Loucy (cell line): ENCODE data around the gene BCL3.

Experiments
- H2AFZ ChIP-seq: fragments of 200-600 bp; sonication (generic); 2 replicates; pipeline ENCODE4 v1.6.0; 2016; ENCODE audit warnings: antibody characterized with exemption, mild to moderate bottlenecking, low read length, moderate library complexity
- H3F3A ChIP-seq: fragments of 200-600 bp; 2 replicates; pipeline ENCODE4 v1.6.0; 2016; ENCODE audit warnings: antibody characterized with exemption, low read depth, mild to moderate bottlenecking
- H3K27me3 ChIP-seq: fragments of 200-600 bp; sonication (generic); 2 replicates; pipeline ENCODE4 v1.6.1; 2014; ENCODE audit warnings: low read length, mild to moderate bottlenecking; ENCODE audit not compliant: insufficient read depth, poor library complexity, severe bottlenecking
- H3K36me3 ChIP-seq: fragments of 200-600 bp; sonication (generic); 2 replicates; pipeline ENCODE4 v1.6.1; 2016; ENCODE audit warnings: low read length; ENCODE audit not compliant: insufficient read depth
- H3K4me1 ChIP-seq: fragments of 200-600 bp; sonication (generic); 2 replicates; pipeline ENCODE4 v1.5.1; 2014; ENCODE audit warnings: low read length, mild to moderate bottlenecking; ENCODE audit not compliant: insufficient read depth, poor library complexity, severe bottlenecking
- H3K4me2 ChIP-seq: fragments of 200-600 bp; sonication (generic); 2 replicates; pipeline ENCODE4 v1.6.0; 2014; ENCODE audit warnings: antibody characterized with exemption, low read length, low read depth, mild to moderate bottlenecking; ENCODE audit not compliant: poor library complexity, severe bottlenecking
- H3K4me3 ChIP-seq: fragments of 200-600 bp; sonication (generic); 2 replicates; pipeline ENCODE4 v1.5.1; 2014; ENCODE audit warnings: low read length, mild to moderate bottlenecking, mixed read lengths; ENCODE audit not compliant: poor library complexity, severe bottlenecking
- H3K79me2 ChIP-seq: fragments of 200-600 bp; sonication (generic); 2 replicates; pipeline ENCODE4 v1.6.1; 2014; ENCODE audit warnings: low read length; ENCODE audit not compliant: insufficient read depth
- H3K9ac ChIP-seq: fragments of 200-600 bp; sonication (generic); 2 replicates; pipeline ENCODE4 v1.6.0; 2014; ENCODE audit warnings: mild to moderate bottlenecking, low read depth, low read length, moderate library complexity; ENCODE audit not compliant: poor library complexity, severe bottlenecking
- H3K9me2 ChIP-seq: fragments of 200-600 bp; sonication (generic); replicated peaks from 2 replicates; pipeline ENCODE4 v1.6.1; 2016; ENCODE audit warnings: low read depth, low read length, mixed read lengths
- H3K9me3 ChIP-seq: fragments of 200-600 bp; sonication (generic); 2 replicates; pipeline ENCODE4 v1.6.1; 2014; ENCODE audit warnings: mild to moderate bottlenecking, antibody characterized with exemption, low read length, low read depth; ENCODE audit not compliant: insufficient read depth
- H4K20me1 ChIP-seq: fragments of 200-600 bp; sonication (generic); 2 replicates; pipeline ENCODE4 v1.6.0; 2014; ENCODE audit warnings: antibody characterized with exemption, low read length, mild to moderate bottlenecking; ENCODE audit not compliant: insufficient read depth, poor library complexity, severe bottlenecking
- EZH2phosphoT487 ChIP-seq: fragments of 200-600 bp; IDR thresholded peaks from 2 replicates; pipeline ENCODE4 v1.6.1; 2018; ENCODE audit warnings: antibody characterized with exemption, mild to moderate bottlenecking, moderate library complexity, borderline replicate concordance
- TF ChIP-seq, protein P1 (sequence below): fragments of 200-600 bp; sonication (generic); conservative IDR thresholded peaks from 2 replicates; pipeline ENCODE4 v1.5.1; 2014; ENCODE audit warnings: mild to moderate bottlenecking, antibody characterized with exemption, low read length

The BCL3 gene

GRCh38 chr19:44772959-44773358 is 24.5 kb downstream of the BCL3 start:
- Histone ChIP-seq H3K4me1 (peaks cover 6% of the 10 kb centered on the region), H3K79me2 (no peaks in the 10 kb centered on the region), H3K9me2 (no peaks in the 10 kb centered on the region), H3K4me3 (no peak overlapping the region), H3K36me3 (no peaks in the 10 kb centered on the region), H3K9ac (no peak overlapping the region), H4K20me1 (no peaks in the 10 kb centered on the region), H3F3A (no peaks in the 10 kb centered on the region), H3K27me3 (no peaks in the 10 kb centered on the region), H3K9me3 (no peaks in the 10 kb centered on the region), H3K4me2 (no peak overlapping the region), H2AFZ (no peak overlapping the region)
- TF ChIP-seq EZH2phosphoT487 = no peak
- TF ChIP-seq, protein P1, sequence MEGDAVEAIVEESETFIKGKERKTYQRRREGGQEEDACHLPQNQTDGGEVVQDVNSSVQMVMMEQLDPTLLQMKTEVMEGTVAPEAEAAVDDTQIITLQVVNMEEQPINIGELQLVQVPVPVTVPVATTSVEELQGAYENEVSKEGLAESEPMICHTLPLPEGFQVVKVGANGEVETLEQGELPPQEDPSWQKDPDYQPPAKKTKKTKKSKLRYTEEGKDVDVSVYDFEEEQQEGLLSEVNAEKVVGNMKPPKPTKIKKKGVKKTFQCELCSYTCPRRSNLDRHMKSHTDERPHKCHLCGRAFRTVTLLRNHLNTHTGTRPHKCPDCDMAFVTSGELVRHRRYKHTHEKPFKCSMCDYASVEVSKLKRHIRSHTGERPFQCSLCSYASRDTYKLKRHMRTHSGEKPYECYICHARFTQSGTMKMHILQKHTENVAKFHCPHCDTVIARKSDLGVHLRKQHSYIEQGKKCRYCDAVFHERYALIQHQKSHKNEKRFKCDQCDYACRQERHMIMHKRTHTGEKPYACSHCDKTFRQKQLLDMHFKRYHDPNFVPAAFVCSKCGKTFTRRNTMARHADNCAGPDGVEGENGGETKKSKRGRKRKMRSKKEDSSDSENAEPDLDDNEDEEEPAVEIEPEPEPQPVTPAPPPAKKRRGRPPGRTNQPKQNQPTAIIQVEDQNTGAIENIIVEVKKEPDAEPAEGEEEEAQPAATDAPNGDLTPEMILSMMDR = no peak

- Histone ChIP-seq H3K79me2 (no peaks in the 10 kb centered on the region), H3K9ac (no peak overlapping the region), H3K36me3 (no peaks in the 10 kb centered on the region), H3K4me2 (no peak overlapping the region), H4K20me1 (no peaks in the 10 kb centered on the region), H3K9me2 (no peaks in the 10 kb centered on the region), H3K4me3 (no peak overlapping the region), H2AFZ (no peak overlapping the region), H3K27me3 (no peaks in the 10 kb centered on the region), H3F3A (no peaks in the 10 kb centered on the region), H3K4me1 (no peaks in the 10 kb centered on the region), H3K9me3 (no peaks in the 10 kb centered on the region)
- TF ChIP-seq, protein P1 = no peak
- no peak for TF ChIP-seq EZH2phosphoT487
Observed at GRCh38 chr19:44775676-44776240, 27.2 kb downstream of the BCL3 start.

GRCh38 chr19:44776402-44777096 is 28.0 kb downstream of the BCL3 start:
- H3K4me1 ChIP-seq = no peaks in the 10 kb centered on the region
- H3K36me3 ChIP-seq = no peaks in the 10 kb centered on the region
- H3K9ac ChIP-seq = no peak overlapping the region
- no peaks in the 10 kb centered on the region for H3K9me3 ChIP-seq
- no peaks in the 10 kb centered on the region for H3F3A ChIP-seq
- H3K4me3 ChIP-seq = no peak overlapping the region
- H3K9me2 ChIP-seq = no peaks in the 10 kb centered on the region
- no peaks in the 10 kb centered on the region for H4K20me1 ChIP-seq
- no peak overlapping the region for H2AFZ ChIP-seq
- no peak overlapping the region for H3K4me2 ChIP-seq
- TF ChIP-seq, protein P1 = no peak
- TF ChIP-seq EZH2phosphoT487 = no peak
- H3K27me3 ChIP-seq = no peaks in the 10 kb centered on the region
- no peaks in the 10 kb centered on the region for H3K79me2 ChIP-seq
